Heart right ventricle (tissue), 16 donors: ENCODE data around the gene PIK3CG. TPM values are rescaled to one million over a fixed set of nuclear protein-coding genes. Genes with fewer than 3 reads are reported as not detected.

Experiments
- ATAC-seq, 8 donors: fragments of 200-7000 bp; cut with Tn5 transposase; one replicate each; pipeline ENCODE4 v1.9.1; 2020; ENCODE audit warnings: mild to moderate bottlenecking in 8 of 8, moderate library complexity in 8 of 8, moderate number of reproducible peaks in 1 of 8
- DNase-seq, 2 donors: peaks; one replicate each; pipeline ENCODE4 v3.0.0-alpha.2; 2020
- H3K27ac ChIP-seq, 10 donors: fragments of 200-600 bp; sonication (generic) in 2 of 10; one replicate each; pipeline versions ENCODE4 v1.5.0 to v1.8.0; 2020 to 2022; ENCODE audit warnings: mild to moderate bottlenecking in 3 of 10
- H3K27me3 ChIP-seq, 7 donors: fragments of 200-600 bp; one replicate each; pipeline ENCODE4 v1.8.0; 2021 to 2022; ENCODE audit warnings: mild to moderate bottlenecking in 2 of 7
- H3K36me3 ChIP-seq, 9 donors: fragments of 200-600 bp; sonication (generic) in 1 of 9; one replicate each; pipeline versions ENCODE4 v1.5.0 to v1.8.0; 2020 to 2022; ENCODE audit warnings: mild to moderate bottlenecking in 2 of 9
- H3K4me1 ChIP-seq, 9 donors: fragments of 200-600 bp; sonication (generic) in 1 of 9; one replicate each; pipeline versions ENCODE4 v1.5.0 to v1.8.0; 2020 to 2022; ENCODE audit warnings: mild to moderate bottlenecking in 4 of 9
- H3K4me3 ChIP-seq, 10 donors: fragments of 200-600 bp; sonication (generic) in 2 of 10; one replicate each; pipeline versions ENCODE4 v1.5.0 to v1.8.0; 2020 to 2022; ENCODE audit warnings: mild to moderate bottlenecking in 7 of 10, moderate library complexity in 2 of 10
- H3K9me3 ChIP-seq, 11 donors: fragments of 200-600 bp in 10 of 11; sonication (generic) in 2 of 11; one replicate each; pipeline versions ENCODE4 v1.5.0 to v1.8.0; 2013 to 2022; ENCODE audit warnings: mild to moderate bottlenecking in 2 of 11, control low read depth in 1 of 11, moderate library complexity in 1 of 11
- WGBS, 2 donors: extraction: QIAGEN DNeasy Blood & Tissue Kit; methylation state at CpG; one replicate each; pipeline ENCODE4 v1.1.7; 2013; ENCODE audit warnings: inconsistent platforms in 1 of 2; 5-methylcytosine and 5-hydroxymethylcytosine counted together
- intact Hi-C, 10 donors: fragments of 100-400 bp; cut with DNase I; formaldehyde crosslinking; loops; one replicate each; pipeline versions ENCODE4 v1.11.1 to v1.14.2; 2022
- polyA plus RNA-seq, 2 donors: library from polyadenylated mRNA; stranded (reverse); fragments of 200-250 nt; gene quantifications; one replicate each; pipeline ENCODE4 v1.2.3, GENCODE V29; 2013
- total RNA-seq, 10 donors: library from RNA; stranded (reverse); fragmentation: NEBNext Ultra II Directional in 3 of 10; extraction: Animal tissue kit (Norgen Biotek cat#: 25700) in 3 of 10; gene quantifications; one replicate each; pipeline versions ENCODE4 v1.2.1 to v1.2.4, GENCODE V29; 2021 to 2023
- TF ChIP-seq, protein P1 (sequence below), 9 donors: fragments of 200-600 bp; sonication (generic) in 2 of 9; IDR thresholded peaks; one replicate each; pipeline versions ENCODE4 v1.5.0 to v1.8.0; 2021 to 2022; ENCODE audit warnings: antibody characterized with exemption in 9 of 9, mild to moderate bottlenecking in 5 of 9, moderate library complexity in 1 of 9
- donor health status: Arrhythmogenic right ventricular cardiomyopathy.
- donor health status: ischemic (EF 13 %, LVEDD 7.1; RV severe dilation, severe dysfunction).
- donor health status: healthy with polysubstance abuse.
- donor health status: DM: no; HTN: yes; CAD: no.
- donor health status: DM: no; HTN: no; CAD: no.
- donor health status: ischemic (EF 25% LVEDD 6.9; RV normal size, moderate dysfunction).
- donor health status: ischemic (EF 25% LVEDD 5.7; RV mildly dilated, moderate dysfunction).
- donor health status: healthy.
- donor health status: DM: yes; HTN: yes; CAD: no.
- donor health status: Ischemic cardiomyopathy.
- donor health status: ischemic (EF 35%, LVEDD 5.7; RV mildly dilated, moderate dysfunction).
- donor health status: nonischemic (EF 11% LVEDD 7.7; RV severe dilation, severe dysfunction).
- donor health status: DM: yes; HTN: yes; CAD: no.
- donor health status: PGD.
- donor health status: ischemic (EF 29% LVEDD 5.4; RV normal size, mild dysfunction).
- donor health status: nonischemic (EF 23%, LVEDD 6.1; RV moderate dilation, normal function).

Gene PIK3CG
- total and polyA plus RNA-seq, 12 donors: 0.16 to 6.8 (median 2.0) TPM

DNA sequence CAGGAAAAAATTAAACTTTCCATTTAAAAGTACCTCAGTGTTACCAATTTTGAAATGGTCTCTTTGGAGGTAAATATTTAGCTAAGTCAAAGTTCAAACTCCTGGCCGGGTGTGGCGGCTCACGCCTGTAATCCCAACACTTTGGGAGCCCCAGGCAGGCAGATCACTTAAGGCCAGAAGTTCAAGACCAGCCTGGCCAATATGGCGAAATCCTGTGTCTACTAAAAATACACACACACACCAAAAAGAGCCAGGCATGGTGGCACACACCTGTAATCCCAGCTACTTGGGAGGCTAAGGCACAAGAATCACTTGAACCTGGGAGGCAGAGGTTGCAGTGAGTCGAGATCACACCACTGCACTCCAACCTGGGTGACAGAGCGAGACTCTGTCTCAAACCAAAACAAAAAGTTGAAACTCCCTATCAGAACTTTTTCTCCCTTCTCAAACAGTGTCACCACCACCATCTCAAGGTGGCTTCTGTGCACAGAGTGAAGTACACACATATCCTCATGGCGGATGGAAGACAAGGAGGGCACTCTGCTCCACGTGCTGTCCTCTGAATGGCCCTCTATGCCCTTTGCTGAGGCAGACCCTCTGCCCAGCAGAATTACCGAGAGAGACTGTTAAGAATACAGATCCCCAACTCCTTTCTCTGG, 11.7 kb upstream of the PIK3CG start:
- no peak overlapping the region for H3K4me3 ChIP-seq
- DNase-seq: no peak
- H3K27me3 ChIP-seq: no peaks in the 10 kb centered on the region
- TF ChIP-seq, protein P1, sequence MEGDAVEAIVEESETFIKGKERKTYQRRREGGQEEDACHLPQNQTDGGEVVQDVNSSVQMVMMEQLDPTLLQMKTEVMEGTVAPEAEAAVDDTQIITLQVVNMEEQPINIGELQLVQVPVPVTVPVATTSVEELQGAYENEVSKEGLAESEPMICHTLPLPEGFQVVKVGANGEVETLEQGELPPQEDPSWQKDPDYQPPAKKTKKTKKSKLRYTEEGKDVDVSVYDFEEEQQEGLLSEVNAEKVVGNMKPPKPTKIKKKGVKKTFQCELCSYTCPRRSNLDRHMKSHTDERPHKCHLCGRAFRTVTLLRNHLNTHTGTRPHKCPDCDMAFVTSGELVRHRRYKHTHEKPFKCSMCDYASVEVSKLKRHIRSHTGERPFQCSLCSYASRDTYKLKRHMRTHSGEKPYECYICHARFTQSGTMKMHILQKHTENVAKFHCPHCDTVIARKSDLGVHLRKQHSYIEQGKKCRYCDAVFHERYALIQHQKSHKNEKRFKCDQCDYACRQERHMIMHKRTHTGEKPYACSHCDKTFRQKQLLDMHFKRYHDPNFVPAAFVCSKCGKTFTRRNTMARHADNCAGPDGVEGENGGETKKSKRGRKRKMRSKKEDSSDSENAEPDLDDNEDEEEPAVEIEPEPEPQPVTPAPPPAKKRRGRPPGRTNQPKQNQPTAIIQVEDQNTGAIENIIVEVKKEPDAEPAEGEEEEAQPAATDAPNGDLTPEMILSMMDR (IDR thresholded peaks at IDR 0.05): no peak
- 90 to 93% methylated on average over 9 of the region's 9 CpGs for WGBS, 2 donors
- H3K36me3 ChIP-seq: no peaks in the 10 kb centered on the region
- peaks cover 0 to under 1% (median 0%) of the 10 kb centered on the region in 9 donors for H3K4me1 ChIP-seq
- intact Hi-C loops: no loop called here
- peaks cover 0 to 10% (median 3%) of the 10 kb centered on the region in 11 donors for H3K9me3 ChIP-seq
- no peak overlapping the region for H3K27ac ChIP-seq
- no peak for ATAC-seq

DNA sequence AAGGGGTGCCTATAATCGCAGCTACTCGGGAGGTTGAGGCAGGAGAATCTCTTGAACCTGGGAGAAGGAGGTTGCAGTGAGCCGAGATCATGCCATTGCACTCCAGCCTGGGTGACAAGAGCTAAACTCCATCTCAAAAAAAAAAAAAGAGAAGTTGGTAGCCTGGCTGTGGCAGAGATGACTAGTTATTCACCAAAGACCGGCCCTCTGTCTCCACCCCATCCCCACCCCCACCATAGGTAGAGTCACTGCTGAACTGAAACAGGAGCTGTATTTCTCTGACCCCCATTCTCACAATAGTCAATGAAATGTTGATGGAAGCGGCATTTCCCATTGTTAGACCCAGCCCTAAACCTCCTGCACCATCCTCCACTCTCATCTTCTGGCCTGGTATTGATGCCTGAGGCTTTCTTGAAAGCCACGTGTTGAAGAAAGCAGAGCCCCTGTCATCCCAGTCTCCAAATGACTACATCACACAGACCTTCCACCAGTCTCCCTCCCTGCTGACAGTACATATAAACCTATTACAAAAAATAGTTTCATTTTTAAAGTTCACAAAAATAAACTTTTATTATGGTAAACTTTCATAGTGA, 9.4 kb upstream of the PIK3CG start:
- WGBS, 2 donors: 89 to 90% methylated on average over 6 of the region's 6 CpGs
- DNase-seq (no peak), ATAC-seq (no peak)
- Histone ChIP-seq H3K27ac (no peak overlapping the region), H3K4me1 (peaks cover 0 to 22% (median 8%) of the 10 kb centered on the region in 9 donors), H3K4me3 (no peak overlapping the region), H3K36me3 (no peaks in the 10 kb centered on the region), H3K9me3 (peaks cover 0 to 17% (median 6%) of the 10 kb centered on the region in 11 donors), H3K27me3 (no peaks in the 10 kb centered on the region)
- TF ChIP-seq, protein P1 (IDR thresholded peaks at IDR 0.05): no peak
- intact Hi-C loops: no loop called here

DNA sequence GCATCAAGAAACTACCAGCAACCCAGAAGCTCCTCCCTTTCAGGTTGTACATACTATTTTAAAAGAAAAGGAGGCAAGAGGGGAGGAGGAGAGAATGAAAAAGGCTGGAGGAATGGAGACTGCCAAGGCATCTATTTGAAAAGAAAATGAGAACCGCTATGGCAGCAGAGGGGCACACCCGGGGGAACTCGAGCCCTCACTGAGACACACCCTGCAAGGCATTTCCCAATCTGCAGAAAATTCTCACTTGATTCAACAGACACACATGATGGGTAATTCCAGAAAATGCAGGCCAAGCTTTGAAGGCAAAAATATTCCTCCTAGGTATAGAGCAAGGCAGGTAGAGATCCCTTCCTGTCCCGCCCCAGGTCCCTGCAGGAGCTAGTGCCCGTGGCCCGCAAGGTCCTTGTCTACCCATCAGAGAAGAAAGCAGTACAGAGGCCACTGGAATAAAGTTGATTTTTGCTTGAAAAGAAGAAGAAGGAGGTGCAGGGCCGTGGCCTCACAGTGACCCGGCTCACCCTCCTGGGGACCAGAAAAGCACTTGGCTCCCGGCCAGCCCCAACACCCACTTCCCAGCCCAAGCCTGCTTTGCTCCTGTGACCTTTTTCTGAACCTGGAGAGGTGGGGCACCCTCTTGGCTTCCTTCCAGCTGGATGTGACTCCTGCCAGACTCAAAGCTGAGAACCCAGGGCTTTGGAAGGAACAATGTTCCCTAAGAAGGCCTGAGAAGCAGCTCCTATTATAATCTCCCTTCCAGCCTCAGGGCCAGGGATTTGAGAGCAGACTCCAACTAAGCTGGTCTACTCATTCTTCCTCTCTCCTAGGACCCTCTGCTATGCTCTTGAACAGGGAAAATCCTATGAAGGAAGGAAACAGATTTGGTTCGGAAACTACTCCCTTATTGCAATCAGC, 6.2 kb upstream of the PIK3CG start:
- H3K27ac ChIP-seq: peak overlapping the region in 4 of 10 donors; percentile 4 to 49 (median 27)
- no peaks in the 10 kb centered on the region for H3K36me3 ChIP-seq
- no peak overlapping the region for H3K4me3 ChIP-seq
- no peaks in the 10 kb centered on the region for H3K27me3 ChIP-seq
- intact Hi-C loops: no loop called here
- peaks cover 0 to 17% (median 6%) of the 10 kb centered on the region in 11 donors for H3K9me3 ChIP-seq
- TF ChIP-seq, protein P1 (IDR thresholded peaks at IDR 0.05): no peak
- peak; percentile 53 to 89 (median 84) for ATAC-seq
- DNase-seq: peak; percentile 67 to 70
- peaks cover 0 to 32% (median 12%) of the 10 kb centered on the region in 9 donors for H3K4me1 ChIP-seq
- WGBS, 2 donors: 56 to 59% methylated on average over 10 of the region's 10 CpGs
